Activated CD8-positive, alpha-beta memory T cell treated with anti-CD3 and anti-CD28 coated beads, Interleukin-2, amount 50 U/mL, for 1 hour (primary cell): ENCODE measurements around the gene ENG.
"Not testable (repeated sequence)": the region's sequence is repeated elsewhere in the genome, so short reads cannot be mapped to it uniquely, and the experiment has no call there.

ENCODE experiments used
- DNase-seq: peaks from one replicate; pipeline ENCODE4 v3.0.0-alpha.2; 2020; ENCODE audit errors: extremely low read depth

Gene ENG

DNA sequence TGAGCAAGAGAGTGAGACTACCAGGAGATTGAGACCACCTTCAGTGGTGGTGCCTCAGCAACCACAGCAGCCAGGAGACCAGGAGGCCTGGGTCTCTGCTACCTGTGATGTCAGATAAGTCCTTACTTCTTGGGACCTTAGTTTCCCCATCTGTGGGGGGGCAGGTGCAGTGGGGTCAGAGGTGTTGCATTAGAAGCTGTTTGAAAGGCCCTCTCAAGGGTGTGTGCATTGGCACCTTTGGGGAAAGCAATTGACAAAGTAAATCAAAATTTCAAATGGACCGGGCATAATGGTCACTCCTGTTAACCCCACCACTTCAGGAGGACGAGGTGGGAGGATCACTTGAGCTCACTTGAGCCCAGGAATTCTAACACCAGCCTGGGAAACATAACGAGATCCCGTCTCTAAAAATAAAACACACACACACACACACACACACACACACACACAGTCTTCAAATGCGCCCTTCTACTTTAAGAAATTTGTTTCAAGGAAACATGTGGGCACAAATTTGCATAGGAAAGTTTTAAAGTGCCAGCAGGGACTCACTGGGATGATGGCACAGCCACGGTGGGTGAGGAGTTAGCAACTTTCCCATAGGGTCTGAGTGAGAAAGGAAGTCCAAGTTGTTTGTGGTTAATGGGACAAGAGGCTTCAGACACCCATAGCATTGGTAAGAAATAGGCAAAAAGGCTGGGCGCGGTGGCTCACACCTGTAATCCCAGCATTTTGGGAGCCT is 24.4 kb upstream of the ENG start:
- DNase-seq, result no peak

DNA sequence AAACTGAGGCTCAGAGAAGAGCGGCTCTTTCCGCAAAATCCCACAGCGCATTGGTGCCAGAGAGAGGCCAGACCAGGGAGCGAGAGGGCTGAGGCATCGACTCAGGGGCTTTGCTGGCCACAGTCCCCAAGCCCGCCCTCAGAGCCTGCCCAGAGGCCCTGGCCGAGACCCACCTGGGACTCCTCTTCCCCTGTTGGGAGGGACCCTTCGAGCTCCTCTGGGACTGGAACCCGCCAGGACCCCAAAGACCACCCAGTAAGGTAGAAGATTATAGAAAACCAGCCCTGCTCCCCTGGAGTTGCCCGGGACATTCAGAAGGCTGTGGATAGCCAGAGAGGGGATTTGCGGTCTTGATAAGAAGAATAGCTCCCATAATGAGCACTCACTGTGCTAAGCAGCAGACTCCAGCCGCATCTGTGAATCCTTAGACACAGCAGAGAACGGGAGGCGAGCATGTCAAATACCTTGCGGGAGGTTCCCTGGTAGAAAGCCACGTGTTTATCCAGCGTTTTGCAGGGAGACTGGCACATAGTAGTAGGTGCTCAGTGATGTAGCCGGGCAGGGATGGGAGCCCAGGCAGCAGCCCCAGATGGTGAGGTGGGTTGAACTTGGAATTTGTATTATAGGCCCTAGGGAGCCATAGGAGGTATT is 23.7 kb upstream of the ENG start:
- no peak for DNase-seq

DNA sequence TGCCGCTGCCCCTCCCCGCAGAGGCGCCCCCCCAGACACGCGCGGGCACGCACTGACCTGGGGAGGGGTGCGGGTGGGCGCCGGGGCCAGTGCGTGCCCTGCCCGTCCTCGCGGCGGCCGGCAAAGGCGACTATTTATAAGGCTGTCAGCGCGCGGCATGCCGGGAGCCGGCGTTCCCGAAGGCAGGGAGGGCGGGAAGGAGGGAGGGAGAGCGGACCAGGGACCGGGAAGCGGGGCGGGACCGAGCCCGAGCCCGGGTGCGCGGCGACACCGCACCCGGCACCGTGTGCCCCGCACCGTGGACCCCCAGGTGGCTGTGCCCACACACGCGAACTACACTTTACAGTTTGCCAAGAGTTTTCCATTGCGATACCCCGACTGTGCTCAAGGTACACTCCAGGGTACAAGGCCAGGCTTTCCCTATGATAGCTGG is 23.1 kb upstream of the ENG start, which contains the start of gene AK1:
Gene AK1 (minus strand): TSS at position 110 of the 433 bp plus-strand sequence. CDS start 3,058 bp downstream, outside the sequence.
- no peak for DNase-seq

DNA sequence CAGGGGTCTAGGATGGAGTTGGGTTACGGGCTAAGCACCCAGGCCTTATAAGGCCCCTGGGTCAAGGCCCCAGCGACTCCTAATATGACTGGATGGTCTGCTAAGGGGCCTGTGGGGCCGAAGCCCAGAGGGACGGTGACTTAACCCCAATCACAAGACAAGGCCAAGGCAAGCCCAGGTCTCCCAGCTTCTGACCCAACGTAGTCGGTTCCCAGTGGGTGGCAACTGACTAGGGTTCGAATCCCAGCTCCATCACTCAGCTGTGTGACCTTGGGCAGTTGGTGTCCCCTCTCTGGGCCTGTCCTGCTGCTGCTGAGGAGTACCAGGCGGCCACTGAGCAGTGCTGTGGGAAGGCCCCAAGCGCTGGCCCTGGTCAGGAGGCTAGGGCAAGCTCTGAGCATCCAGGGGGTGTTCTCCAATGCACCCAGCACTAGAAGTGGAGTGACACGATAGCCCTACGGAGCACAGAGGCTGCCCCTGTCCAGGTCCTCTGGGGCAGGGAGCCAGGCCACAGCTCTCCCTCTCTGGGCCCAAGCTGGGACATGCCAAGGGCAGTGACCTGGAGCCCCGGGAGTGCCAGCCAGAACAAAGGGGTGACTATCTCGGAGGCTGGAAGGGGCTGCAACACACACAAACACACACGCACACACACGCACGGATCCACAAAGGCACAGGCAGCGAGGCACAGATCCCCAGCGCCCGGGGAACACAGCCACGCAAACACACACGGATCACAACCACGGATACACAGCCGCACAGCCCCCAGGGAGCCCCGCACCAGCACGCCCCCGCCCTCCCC is 22.5 kb upstream of the ENG start:
- DNase-seq, result no peak

DNA sequence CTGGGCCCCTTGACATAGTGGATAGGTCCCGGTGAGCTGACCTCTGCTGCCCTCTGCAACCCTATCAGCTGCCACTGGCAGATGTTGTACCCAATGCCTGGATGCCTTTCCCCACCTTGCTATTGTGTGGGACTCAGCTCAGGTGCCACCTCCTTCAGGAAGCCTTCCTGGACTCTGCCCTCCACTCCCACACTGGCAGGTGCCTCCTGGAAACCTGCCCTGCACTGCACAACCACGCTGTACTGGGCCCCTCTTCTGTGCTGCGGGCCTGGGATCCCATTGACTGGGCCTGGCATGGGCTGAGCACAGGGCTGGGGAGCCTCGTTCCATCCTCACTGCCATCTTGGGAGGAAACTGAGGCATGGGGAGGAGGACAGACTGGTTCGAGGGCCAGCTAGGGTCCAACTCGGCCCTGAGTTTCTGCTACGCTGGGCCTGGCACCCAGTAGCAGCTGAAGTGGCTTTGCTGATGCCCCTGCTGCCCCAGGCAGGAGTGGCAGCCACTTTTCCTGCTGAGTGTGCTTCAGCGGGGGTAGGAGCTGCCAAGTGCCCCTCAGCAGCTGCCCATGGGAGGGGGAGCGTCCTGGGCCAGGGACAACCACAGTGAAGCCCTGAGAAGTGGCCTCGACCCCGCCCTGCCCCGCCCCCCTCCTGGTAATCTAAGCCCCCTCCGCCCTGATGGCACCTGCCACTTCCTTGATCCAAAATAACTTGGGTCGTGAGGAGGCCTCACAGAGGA is 21.7 kb upstream of the ENG start:
- DNase-seq, result no peak

DNA sequence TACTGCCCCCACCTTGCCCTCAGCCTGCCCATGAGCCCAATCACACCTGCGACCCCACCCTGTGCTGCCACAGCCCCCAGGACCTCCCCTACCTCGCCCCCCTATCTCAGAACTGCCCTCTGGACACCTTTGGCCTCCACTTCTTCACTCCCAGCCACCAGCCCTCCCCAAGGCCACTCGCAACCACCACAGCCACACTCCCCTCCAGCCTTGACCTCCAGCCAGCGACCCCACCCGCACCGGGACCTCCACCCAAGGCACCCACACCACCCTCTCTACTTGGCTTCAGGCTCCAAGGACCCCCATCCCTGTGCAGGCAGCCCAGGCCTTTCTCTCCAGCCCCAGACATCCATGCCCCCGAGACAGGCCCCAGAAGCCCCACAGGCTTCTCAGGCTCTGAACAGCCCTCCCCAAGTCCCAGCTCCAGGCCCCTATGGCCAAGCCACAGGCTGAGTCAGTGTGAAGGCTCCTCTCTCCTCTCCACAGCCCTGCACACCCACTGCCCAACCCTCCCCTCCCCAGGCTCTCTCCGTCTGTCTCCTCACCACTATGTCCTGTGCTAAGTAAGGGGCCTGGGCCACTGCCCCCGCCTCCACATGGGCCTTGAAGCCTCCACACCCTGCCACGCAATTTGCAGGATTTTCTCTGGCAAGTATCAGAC is 21.0 kb upstream of the ENG start:
- no peak for DNase-seq

DNA sequence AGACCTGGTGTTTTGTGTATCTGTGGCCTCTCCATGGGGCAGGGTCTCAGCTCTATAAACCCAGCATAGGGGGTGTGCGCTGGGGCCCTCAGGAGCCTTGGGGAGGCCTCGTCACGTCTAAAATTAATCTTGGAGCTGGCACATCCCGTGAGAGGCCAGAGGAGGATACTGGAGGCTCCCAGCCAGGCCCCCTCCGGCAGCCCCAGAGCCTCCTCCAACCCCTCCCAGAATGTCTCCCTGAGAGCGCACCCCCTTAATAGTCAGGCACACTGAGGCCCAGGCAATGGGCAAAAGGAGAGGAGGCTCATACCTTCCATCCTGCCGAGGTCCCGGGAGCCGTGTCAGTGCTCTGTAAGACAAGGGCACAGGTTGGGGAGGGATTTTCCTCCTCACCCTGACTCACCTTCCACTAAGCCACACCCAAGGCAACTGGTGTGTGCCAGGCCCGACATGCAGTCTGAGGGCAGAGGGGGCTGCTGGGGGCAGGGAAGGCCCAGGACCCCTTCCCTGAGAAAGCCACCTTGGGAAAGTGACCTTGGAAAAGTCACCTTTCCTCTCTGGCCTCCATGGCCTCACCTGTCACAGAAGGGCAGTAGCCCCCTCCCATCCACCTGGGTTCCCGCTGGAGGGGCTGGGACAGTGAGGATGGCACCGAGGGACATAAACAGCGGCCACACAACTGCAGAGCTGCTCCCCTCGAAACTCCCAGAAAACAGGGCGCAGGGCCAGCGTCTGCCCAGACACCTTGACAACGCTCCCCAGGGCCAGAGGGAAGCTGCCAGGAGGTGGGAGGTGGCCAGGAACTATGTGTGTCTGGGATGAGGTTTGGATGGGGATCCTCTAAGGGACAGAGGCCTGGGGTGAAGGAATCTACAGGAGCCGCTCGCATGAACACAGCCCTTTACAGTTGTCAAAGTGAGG is 20.1 kb upstream of the ENG start:
- no peak for DNase-seq

DNA sequence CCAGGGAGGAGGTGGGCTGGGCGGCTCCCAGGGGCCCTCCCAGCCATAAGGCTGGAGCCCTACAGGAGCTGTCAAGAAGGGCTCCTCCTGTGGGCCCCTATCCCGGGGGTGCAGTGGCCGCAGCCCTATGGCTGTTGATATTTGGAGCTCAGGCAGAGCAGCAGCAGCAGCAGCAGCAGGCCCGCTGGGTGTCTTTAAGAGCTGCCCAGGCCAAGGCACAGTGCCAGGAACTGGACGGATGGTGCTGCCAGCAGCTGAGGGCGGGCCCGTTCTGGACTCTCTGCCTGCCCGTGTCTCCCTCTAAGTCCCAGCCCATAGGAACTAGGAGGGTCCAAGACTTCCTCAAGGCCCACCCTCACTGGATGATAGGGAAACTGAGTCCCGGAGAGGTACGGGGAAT is 19.4 kb upstream of the ENG start:
- no peak for DNase-seq

DNA sequence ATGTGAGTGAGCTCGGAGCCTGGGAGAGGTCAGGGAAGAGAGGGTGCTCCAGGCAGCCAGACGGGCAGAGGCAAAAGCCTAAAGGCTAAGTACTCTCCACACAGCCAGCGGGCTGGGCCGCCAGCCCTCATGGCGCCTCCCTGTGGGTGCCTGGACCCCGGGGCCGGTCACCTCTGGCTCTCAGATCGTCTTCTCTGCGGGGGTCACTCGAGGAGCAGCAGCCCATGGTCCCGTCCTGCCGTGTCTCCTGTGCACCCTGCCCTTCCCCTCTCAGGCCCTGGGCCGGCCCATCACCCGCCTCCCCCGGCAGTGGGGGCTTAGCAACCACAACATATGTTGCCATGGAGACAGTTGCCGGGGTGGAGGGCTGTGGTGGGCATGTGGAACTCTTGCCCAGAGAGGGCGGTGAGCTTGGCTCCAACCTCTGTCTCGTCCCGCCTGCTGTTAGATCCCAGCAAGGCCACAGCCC is 18.8 kb upstream of the ENG start:
- no peak for DNase-seq

DNA sequence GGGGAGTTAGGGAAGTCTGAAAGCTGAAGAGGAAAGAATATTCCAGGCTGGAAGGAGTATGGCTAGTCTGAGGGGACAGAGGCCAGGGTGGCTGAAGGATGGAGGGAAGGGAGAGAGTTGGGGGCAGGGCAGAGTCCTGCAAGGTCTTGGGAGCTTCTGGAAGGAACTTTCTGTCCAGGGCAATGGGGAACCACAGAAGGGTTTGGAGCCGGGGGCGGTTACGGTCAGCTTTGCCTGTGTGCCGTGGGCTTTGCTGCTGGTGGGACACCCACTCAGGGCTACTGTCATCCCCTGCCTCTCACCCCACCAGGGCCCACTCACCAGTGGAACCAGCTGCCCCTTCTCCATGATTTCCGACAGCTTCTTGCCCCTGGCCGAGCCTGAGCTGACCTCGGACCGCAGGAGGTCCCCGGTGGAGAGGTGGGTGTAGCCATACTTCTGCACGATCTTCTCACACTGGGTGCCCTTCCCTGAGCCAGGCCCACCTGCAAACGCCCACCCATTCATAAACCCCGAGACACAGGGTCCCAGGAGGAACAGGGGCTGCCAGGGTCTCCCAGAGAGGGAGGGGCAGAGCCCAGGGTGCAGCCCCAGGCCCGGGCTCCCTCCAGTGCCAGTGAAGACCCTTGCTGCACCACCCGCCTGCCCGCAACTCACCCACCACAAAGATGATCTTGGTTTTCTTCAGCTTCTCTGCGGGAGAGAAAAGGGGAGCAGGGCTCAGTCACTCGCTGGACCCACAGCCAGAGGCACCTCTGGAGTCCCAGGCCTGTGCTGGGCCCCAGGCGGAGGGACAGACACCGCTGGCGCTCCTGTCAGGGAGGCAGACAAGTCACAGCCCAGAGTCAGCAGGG is 18.1 kb upstream of the ENG start:
- no peak for DNase-seq

DNA sequence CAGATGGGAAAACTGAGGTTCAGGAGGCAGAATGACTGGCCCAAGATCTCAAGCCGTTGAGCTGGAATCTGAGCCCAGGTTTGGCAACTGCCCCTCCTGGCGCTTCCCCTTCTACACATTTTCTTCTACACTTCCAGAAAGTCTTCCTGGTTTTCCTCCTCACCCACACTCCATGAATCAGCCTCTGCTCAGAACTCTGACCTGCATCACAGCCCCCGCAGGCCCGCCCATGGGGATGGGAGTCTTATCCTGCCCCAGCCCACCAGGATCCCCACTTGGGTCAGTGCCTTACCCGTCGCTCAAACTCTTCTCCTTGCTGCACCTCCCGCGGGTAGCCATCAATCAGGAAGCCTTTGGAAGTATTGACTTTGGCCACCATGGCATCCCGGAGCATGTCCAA is 17.1 kb upstream of the ENG start:
- DNase-seq, result no peak

DNA sequence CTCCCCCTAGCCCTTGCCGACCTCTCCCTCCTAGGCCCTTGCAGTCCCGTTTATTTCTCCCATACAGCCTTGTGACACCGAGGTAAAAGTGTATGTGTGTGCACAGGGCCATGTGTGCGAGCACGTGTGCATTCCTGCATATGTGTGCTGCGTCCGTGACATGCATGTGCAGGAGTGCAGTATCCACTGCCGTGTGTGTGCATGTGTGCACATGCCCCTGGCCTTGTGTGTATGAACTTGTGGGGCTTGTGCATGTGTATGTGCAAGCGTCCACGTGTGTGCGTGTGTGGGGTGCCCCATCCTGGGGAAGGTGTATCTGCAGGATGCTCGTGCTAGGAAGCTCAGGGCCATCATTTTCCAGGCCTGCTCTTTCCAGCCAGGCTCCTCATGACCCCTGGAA is 16.4 kb upstream of the ENG start:
- no peak for DNase-seq

DNA sequence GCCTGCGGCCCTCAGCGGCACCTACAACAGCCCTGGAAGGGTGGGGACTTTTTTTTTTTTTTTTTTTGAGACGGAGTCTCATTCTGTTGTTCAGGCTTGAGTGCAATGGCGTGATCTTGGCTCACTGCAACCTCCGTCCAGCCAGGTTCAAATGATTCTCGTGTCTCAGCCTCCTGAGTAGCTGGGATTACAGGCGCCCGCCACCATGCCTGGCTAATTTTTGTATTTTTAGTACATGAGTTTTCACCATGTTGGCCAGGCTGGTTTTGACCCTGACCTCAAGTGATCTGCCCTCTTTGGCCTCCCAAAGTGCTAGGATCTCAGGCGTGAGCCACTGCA is 15.7 kb upstream of the ENG start:
- not testable (repeated sequence) for DNase-seq

DNA sequence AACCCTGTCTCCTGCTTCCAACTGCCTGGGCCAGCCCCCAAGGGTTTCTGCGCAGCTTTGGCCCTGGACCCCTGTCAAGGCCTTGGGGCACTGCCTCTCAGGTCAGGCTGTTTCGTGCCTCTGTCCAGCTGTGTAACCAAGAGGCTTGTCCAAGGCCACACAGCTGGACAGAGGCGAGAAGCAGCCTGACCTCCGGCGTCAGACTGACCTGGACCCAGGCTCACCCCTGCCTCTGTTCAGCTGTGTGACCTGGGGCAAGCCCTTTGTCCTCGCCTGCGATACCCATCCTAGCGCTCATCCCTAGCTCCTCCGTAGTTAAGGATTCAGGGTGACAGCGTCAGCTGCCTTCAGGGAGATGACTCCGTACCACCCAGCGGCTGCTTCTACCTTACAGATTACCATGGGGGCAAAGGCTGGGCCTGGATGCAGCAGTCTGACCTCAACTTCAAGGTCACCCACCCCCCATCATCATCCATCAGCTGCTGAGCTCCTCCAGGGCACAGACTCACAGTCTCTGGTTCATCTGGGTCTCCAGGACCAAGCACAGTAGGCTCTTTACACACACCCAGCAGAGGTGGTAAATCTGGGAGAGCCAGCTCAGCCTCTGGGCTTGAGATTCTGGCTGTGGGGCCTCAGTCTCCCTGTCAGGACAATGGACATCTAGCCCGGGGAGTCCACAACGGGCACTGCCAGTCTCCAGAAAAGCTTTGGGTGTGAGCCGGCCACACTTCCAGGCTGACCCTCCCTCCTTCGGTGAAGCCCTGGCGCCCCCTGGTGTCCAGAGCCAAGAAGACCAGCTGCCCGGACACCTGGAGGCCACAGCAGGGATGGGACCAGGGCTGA is 15.1 kb upstream of the ENG start:
- DNase-seq, result peak; percentile 36

DNA sequence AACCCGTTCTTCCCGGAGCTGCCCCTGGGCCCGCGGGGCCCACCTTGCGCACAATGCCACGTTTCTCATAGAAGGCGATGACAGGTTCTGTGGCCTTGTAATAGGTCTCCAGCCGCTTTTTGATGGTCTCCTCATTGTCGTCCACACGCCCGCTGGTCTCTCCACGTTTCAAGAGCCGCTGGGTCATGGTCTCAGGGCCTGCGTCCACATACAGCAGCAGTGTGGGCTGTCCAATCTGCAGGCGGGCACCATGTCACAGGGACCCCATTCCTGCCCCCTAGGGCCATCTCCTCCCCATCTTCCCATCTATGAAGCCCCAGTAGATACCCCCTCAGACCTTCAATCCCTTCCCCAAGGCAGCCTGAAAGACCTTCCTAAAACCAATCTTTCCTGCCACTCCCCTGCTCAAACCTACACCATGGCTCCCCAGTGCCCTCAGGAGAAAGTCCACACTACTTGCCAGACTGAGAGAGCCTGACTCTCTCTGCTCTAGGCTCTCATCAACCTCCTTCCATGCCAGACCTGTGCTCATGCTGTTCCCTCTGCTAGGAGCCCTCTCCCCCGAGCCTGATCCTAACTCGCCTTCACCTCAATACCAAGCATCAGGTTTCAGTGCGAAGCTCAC is 13.9 kb upstream of the ENG start:
- no peak for DNase-seq

DNA sequence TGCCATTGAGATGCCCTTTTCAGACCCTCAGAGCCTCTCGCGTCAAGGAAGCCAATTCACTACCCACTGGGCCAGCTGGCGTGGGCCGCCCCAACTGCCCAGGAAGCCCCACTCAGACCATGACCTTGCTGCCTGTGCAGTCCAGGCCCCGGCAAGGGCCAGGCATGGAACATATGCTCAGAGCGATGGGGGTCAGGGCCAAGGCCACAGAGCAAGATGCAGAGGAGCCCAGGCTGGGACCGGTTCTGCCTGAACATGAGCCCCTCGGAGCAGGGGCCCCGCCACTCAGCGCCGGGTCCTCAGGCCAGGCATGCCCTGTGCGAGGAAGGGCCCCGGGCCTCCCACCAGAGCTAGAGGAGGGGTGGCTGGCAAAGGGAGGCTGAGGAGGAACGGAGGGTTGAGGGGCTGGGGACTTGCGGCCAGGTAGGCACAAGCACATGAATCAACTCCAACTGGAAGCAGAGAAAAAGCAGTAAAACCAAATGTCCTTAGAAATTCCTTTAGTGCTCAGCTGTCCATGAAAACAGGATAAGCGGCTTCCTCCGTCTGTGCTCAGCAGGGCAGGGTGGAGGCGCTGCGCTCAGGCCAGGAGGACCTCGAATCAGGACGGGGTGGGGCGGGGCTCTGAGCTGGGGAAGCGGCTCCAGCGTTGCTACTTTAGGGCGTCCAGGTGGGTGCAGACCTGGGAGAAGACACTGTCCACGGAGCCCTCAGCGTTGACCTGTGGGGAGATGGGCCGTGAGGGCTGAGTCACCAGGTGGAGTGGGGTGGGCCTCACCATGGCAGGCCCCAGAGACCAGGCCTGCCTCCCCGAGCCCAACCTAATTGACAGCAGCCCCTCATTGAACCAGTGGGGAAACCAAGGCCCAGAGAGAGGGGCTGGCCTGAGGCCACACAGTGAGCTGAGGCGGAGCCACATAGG is 13.2 kb upstream of the ENG start:
- DNase-seq, result no peak

DNA sequence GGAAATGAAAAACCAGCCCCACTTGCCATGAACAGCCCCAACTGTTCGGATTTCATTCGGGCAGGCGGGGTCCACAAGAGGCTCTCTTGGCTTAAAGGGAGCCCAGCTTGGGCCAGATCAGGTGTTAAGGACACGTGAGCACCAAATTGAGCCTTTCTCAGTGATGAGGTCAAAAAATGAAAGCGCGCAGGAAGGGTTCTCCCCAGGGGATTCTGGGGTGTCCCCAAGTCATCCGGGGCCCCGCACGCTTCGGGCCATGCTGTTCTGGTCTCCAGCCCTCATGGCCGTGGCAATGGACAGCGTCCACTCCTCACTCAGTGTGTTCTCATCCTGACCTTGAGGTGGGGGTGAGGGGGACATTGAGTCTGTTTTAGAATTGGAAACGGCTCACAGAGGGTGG is 12.1 kb upstream of the ENG start:
- DNase-seq, result no peak
